HG03460 (cell line): ENCODE data around the gene MITF.

ENCODE experiments used
- ATAC-seq: cut with Tn5 transposase; IDR thresholded peaks from one replicate; pipeline ENCODE4 v1.9.1; 2021; ENCODE audit not compliant: unreplicated experiment

Gene MITF

DNA sequence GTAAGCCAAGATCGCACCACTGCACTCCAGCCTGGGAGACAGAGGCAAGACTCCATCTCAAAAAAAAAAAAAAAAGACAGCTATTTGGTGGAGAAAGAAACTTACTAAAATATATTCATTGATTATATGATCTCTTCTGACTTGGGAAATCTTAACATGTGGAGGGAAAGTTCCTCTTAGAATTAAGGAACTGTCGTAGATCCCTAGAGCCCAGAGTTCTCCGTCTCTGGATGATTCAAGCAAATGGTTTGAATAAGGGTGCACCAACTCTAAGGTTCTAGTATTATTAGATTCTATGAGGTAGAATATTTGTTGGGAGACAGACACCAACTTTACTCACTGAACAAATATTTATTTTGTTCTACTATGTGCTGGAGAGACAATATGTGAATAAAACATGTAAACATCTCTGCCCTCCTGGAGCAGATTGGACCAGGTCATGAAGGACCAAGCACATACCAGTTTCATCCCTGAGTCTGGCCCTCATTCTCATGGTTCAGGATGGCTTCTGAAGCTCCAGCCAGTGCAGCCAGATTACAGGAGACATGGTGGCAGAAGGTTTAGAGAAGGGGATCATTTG is 129.7 kb downstream of the MITF start:
- ATAC-seq, result no peak

DNA sequence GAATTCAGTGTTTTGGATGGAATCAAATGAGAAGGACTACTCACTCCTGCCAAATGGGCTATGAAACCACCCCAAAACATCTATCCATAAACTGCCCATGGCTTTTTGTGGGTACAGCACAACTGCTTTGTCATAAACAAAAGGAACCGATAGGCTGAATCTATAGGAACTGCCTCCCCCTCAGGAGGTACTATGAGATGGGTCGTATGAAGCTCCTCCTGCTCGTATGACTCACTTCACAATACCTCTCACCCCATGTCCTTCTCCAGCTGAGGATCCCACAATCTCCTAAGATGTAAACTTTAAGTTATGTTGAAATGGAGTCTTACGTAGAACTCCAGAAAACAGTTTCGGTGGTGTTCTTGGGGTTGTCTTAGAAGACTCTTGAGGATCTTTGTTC is 130.4 kb downstream of the MITF start:
- ATAC-seq, result no peak

DNA sequence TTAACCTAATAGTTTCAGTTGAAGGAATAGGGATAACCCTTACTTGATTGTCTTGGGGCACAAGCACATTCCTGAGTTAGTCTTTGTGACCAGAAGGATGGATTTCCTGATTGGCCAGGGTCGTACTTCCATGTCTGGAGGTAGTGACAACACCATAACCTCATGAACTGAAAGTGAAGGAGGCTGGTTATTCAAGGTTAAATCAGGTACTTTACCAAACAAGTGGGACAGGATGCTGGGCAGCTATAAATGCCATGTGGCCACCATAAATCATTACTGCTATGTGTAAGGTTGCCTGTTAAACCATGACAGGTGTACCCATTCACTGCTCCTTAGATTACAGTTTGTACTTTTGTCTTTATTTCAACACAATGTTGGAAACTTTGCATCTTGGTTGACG is 132.0 kb downstream of the MITF start:
- no peak for ATAC-seq

DNA sequence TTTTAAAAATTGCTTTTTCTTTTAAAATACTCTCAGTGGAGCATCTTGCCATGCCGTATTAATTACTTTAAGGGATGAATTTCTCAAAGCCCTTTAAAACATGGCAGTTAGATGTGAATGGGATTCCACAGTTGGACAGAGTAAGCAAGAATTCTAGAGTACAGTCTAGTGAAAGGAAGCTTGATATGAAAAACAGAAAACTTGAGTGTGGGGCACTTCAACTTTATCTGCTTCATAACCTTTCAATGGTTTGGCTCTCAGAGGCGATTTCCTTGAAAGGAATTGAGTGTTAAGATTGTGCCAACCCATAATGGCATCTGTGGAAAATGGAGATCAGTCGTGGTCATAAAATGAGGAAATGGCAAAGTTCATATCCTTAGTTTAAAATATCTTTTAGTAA is 132.6 kb downstream of the MITF start:
- ATAC-seq, result no peak

DNA sequence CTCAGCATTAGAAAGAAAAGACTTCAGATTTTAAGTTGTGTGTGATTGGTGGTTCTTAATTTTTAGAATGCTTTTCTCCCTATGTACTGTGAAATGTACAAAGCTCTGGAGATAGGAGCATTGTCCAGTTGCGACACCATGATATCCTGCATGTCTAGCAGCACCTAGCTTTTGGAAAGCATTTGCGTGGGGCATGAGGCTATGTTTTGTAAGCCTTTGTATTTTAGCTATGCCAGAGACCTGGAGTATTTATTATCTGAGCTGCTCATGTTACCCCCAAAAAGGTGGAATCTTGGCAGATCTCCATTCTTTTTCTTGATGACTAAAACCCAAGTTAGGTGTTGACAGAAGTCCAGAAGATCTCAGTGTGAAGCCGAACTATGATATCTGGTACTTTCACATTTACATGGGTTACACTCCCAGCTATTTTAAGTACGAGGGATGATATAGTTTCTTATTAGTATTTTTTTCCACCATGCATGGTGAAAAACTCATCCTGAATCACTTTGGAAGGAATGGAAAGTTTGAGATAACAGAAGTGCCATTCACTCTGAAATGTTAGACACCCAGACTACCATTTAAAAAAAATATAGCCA is 133.6 kb downstream of the MITF start:
- no peak for ATAC-seq

DNA sequence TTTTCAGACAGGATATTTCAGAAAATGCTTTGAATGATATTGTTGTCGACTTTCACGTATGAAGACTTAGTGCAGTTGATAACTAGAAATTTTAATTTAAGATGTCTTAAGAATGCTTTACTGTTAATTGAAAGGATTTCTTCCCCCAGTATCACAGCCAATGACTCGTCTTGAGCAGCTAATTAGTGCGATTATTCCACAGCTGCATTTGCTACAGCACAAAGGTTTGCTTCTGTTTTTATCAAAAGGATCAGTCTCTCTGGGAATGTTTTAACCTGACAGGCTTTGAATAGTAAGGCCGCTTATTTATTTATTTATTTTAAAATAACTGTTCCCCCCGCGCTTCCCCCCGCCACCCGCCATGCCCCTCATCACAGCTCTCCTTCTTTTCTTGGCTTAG is 136.8 kb downstream of the MITF start:
- ATAC-seq, result no peak

DNA sequence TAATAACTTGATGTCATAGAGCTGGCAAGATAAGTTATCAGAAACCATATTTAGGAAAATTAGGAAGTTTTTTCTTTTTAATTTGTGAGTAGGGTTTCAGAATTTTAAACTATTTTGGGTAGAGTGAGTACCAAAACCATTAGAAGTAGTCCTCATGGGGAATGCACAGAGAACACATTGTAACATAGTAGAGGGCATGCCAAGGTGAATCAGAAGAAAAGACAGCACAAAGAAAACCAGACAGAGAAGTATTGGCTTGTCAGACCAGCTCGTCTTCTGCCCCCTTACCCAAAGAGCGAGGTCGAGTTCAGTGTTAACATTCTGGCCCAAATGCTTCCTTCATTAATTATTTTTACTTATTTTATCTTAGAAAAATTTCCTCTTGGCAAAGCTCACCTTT is 139.0 kb downstream of the MITF start:
- ATAC-seq, result no peak

DNA sequence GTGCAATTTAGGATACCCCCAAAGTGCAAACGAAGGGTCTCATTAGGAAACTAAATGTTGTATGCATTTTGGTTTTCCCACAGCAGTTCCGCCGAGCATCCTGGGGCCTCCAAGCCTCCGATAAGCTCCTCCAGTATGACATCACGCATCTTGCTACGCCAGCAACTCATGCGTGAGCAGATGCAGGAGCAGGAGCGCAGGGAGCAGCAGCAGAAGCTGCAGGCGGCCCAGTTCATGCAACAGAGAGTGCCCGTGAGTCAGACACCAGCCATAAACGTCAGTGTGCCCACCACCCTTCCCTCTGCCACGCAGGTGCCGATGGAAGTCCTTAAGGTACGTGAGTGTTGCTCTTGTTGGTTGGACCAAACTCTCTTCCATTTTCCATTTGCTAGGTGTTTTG is 139.8 kb downstream of the MITF start:
- no peak for ATAC-seq

DNA sequence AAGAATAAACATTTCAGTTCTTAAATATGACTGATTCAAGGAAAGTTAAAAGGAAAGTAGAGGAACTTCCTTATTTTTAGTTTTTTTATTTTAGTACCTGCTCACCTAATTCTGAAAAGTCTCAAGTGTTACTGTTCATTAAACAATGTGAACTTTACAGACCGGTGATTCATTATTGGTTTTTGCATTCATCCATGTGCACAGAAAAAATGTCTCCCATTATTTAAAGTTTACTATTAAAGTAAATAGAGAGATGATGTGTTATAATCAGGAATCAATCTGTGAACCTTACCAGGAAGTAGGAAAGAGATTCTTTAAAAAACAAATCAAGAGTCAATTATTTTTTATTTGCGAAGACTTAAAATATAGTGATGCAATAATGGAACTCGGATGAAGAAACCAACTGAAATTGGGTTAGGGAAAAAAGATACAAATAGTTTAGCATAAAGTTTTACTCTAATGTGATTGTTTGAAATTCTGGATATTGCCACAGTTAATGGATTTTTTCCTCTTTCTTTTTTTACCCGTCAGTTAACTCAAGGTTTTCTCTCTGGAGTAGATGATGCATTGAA is 140.9 kb downstream of the MITF start:
- ATAC-seq, result no peak

DNA sequence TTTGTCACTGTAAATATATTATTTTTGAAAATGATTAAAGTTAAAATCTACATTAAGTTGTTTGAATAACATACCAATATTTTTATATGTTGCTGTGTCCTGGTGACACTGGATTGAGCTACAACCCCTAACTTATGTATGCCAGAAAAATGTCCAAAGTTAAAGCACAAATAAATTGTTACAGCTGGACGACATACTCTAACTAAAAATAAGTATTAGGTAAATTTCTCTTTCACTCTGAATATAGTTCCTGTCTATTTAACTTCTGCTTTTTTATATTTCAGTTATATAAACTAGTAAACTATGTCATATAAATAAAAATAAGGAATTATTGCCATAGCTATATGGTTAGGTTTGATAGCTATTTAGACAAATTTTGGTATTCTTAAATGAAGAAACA is 141.8 kb downstream of the MITF start:
- no peak for ATAC-seq

DNA sequence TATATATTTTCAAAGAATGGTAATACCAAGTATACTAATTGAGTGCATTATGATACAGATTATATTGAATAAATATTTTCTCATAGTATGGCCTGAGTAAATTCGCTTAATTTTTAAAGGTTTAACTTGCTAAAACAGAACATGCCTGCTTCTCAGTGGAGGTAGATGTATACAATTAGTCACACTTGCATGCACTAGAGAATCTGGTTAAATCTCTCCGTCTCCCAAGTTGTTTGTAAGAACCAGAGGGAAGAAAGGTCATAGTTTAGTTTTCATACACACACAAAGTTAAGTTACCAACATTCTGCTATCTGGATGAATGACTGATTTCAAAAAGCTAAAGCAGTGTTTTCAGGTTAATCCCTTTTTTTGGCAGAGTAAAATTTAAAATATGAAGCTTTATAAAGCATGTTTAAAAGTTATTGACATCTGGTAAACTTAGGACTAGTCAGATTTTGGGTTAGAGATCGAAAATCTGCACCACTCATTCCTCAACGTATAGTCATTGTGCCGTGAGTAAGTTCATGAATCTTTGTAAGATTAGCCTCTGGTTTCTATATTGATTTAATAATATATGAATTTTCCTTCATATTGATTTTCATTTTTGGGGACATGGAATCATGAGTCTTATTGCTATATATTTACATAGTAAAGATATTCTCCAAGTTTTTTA is 142.6 kb downstream of the MITF start:
- ATAC-seq, result no peak

DNA sequence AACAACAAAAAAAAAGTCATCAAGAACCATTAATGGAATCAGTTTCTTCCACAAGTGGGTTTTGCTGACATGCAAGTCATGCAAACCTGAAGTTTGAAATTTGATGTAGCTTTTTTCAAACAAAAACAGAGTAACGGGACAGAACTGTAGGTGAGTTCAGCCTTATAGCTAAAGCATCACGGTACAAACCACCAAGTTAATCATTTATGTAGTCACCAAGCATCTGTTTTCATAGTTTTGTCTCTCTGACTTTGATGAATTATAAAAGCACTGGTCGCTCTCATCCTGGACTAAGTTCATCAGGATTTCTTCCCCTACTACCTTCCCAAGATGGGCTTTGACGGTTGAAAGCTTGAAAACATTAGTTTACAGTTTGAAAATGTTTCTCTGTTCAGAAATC is 143.3 kb downstream of the MITF start:
- ATAC-seq, result no peak

DNA sequence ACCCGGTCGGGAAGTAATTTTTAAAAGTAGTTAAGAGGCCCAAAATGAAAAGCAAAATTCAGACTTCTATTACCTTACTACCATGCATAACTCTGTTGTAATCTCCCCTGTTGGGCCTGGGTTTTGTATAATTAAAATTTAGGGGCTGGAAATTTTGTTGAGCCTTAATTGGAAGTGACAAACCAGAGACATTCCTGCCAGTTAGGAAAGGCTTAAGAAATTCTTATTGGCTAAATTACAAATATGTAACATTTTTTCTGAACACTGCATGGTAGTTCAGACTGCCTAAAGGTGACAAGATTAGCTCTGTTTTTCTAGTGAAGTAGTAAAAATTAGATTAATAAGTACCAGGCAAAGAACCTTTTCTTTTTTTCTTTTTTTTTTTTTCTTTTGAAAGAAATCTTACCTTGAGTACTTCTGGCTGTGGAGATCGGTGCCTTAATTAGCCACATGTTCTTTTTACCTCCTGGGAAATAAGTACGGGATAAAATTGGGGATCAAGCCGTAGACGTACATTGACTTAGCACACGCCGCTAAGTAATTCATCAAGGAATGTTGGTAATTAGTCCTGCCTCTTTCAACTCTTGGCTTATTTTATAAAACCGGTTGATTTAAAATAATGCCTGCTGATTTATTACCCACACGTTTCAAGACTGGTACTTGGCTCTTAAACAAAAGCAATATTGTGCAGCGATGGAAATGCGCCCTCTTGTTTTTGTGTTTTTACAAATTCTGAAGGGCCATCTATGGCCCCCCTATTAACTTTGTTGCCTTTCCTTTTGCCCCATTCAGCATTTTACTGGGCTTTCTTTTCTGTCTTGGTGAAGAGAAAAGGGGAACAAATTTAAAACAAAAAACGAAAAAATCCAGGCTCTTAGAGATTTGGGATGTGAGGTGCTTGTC is 149.0 kb downstream of the MITF start:
- no peak for ATAC-seq

DNA sequence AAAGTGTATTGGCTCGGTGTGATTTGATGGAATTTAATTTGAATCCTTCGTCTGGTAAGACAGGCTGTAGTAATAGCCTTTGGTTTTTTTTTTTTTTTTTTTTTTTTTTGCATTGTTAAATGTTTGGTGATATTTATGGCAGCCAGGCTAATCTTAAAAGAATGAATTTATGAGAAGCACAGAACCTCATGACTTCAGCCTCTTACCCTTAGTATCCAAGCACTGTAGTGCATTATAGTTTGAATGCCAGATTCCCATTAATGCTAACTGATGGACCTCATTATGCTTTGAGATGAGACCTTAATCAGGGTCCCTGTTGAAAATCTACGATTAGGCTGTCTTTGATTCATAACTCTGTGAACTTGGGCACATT is 149.7 kb downstream of the MITF start:
- no peak for ATAC-seq

DNA sequence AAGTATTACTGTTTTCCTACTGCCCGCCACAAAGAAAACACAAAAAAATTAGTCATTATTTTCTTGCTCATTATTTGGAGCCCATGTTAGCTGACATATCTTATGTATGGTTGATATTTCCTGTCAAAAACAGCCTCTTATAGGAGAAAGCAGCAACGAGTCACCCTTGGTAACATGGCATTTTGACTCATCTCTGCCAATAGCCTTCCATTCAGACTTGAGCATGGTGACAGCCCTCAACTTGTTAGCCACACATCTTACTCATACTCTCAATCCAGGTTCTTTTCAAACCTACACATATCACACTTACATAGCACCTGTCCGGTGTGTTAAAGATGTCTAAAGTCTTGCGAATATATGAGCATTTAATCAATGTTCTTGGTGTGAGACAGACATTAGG is 150.8 kb downstream of the MITF start:
- no peak for ATAC-seq

DNA sequence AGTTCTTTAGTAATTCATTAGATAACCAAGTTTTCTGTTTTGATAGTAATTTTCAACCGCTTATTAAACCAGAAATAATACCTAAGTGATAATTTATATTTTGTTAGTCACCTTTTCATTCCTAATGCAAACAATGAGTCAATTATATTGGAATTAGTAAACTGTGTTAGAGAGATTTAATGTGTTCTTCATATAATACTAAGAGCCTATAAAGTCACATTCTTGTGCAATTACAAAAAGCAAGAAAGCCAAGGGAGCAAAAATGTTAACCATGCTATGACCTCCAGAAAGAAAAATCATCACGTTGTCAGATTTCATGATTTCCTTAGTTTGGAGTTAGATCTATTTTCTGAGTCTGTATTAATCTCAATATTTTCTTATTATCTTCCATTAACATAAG is 151.4 kb downstream of the MITF start:
- ATAC-seq, result no peak

DNA sequence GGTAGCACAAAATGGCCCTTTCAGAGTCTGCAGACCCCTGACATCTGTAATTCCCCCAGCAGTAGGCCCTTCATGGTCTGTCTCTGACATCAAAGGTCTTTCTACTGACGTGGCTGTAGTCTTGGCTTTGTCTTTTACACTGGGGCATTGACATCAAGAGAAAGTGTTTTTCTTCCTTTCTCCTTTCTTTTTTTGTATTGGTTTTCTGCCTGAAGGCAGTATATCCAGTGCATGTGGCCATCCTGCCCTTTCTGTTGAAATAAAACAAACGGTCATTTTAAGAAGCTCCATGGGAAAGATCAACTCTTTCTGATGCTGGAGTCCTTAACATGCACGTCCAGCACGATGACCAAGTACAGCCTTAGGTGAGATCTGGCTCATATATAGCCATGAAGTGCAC is 153.4 kb downstream of the MITF start:
- ATAC-seq, result no peak

DNA sequence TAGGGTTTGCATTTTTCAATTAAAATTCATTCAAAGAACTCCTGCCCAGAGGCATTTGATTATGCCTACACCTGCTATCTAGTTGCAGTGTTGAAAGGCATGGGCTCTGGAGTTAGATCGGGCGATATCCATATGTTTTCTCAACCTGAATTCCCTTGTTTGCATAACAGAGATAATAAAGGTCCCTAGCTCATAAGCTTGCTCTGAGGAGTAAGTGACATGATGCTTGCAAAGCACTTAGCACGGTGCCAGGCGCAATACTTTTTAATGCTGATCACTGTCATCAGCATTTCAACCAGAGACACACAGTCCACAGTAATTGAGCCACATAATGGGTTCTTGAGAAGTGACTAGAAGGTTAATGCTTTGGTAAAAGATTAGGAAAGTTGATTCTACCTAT is 154.0 kb downstream of the MITF start:
- no peak for ATAC-seq

DNA sequence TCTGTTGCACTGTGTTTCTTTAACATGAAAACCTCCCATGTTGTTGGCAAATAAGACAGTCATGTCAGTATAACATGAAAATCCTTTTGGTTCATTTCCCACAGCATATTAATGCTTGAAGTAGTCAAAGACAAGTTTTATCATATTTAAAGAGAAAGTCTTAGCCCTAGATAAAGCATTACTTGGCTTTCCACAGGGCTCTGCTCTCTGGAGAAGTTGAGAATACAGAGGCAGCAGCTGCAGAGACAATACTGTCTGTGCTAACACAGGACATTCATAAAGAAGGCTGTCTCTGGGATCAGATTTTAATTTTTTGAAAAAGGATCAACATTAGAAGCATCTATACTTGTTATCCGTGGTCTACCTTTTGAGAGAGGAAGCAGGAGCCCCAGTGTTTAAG is 156.8 kb downstream of the MITF start:
- ATAC-seq, result no peak

DNA sequence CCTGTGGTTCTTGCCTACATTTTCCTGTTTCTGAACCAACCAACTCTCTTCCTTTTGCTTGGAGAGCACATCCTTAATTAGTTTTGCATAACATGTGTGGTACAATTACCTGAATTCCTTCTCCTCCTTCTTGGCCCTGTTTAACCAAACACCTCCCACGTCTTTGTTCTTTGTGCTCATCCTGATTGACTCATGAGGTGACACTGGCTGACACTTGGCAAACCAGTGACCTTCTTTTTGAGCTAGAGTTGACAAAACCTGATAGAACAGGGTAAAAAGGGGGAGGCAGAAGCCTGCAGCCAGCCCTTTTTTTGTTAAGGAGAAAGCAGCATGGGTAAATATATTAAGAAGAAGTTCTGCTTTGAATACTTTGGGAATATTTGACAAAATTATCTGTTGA is 161.1 kb downstream of the MITF start:
- no peak for ATAC-seq

DNA sequence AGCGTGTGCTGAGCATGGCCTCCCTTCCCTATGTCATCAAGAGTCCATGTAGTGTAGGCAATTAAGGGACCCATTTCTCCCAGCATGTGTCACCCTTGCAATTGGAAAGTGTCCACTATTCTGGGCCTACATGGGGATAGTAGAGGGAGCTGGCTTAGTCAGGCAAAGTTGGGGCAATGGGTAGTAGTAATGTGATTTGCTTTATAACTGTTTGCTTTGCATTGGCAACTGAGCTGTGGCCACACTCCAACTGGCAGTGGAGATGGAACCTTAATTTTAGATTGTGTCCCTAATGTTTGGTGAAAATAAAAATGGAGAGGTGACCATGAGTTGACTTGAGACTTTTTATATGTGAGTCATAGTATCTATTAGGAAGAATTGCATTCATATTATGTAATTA is 162.5 kb downstream of the MITF start:
- ATAC-seq, result no peak

DNA sequence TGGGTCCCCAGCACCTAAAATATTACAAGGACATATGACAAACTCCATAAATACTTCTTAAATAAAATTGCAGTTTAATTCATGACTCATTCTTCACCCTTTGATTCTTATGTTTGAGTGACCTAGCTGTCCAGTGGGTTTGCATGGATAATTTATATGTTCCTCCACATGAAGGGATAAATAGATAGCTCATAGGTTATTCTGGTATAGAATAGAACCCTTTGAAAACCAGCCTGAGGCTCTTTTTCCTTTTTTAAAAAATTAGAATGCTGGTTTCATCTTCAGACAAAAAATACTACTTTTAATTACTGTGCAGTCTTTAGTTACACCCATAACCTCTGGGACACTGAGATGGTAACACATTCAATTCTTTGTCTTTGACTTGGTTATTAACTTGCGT is 163.1 kb downstream of the MITF start:
- ATAC-seq, result no peak
